ENCODE data around the gene HUNK. TPM values are rescaled to one million over a fixed set of nuclear protein-coding genes. Genes with fewer than 3 reads are reported as not detected.

Gene HUNK
- total RNA-seq, 1 donor from 2014 or later: 60.6 TPM

DNA sequence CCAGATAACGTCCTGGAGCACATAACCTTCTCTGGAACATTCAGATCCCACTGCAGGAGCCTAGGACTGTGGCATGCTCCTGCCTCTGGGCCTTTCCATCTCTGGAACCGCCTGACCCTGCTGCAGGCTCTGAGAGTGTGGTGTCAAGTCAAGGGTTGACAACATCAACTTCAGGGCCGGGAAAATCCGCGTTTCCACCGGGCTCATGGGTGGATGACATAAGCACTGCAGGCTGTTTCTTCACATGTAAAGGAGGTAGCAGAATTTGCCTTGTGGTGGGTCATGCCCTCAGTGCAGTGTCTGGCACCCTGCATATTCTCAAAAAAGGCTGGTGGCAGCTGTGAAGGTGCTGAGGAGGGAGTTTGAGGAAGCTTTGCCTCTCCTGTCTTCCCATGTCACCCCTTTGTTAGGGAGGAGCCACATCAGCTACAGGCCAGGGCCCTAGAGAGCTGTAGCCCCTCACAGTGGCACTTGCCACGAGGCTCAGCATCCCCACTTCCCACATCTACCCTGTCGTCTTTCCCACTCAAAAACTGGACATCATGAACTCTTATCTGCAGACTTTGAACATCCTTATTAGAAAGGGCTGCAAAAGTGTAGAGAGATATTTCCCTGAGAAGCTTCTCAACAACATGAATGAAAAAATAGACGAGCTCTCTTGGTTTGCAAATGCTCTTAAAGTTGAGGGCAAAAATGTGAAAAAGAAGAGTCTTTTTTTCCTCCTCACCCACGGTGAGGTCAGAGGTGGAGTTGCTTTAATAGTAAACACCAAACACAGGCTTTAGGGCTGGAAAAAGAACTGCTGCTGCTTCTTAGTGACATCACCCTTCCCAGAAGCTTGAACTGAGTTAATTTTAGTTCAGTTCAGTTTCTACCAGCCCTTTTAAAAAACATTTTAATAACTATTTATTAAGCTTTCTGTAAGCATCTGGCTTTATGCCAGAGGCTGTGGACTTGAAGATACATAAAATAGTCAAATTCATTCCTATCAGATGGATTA lies 121.3 kb downstream of the HUNK start:
- peak overlapping the region; percentile 54 for H3K27ac Mint-ChIP-seq
- no peaks in the 10 kb centered on the region for H3K9me3 Mint-ChIP-seq
- TF ChIP-seq CTCF (IDR thresholded peaks at IDR 0.05; ENCODE audit: unreplicated experiment): no peak
- H3K4me1 Mint-ChIP-seq: peaks cover 10% of the 10 kb centered on the region
- no peak overlapping the region for H3K4me3 Mint-ChIP-seq
- DNase-seq (ENCODE audit: low spot score in 2 of 2, unreplicated experiment in 2 of 2): no peak
- peaks cover 47% of the 10 kb centered on the region for H3K36me3 Mint-ChIP-seq
- no peaks in the 10 kb centered on the region for H3K27me3 Mint-ChIP-seq (ENCODE audit: low read depth)

GRCh38 chr21:31997191-31997590 lies 124.4 kb downstream of the HUNK start:
- Mint-ChIP-seq H3K4me3 (no peak overlapping the region), H3K9me3 (no peaks in the 10 kb centered on the region), H3K36me3 (peaks cover 50% of the 10 kb centered on the region), H3K4me1 (peaks cover 9% of the 10 kb centered on the region), H3K27me3 (ENCODE audit: low read depth) (no peaks in the 10 kb centered on the region), H3K27ac (no peak overlapping the region)
- DNase-seq (ENCODE audit: low spot score in 2 of 2, unreplicated experiment in 2 of 2): no peak
- no peak for TF ChIP-seq CTCF (IDR thresholded peaks at IDR 0.05; ENCODE audit: unreplicated experiment)

- Mint-ChIP-seq H3K27me3 (ENCODE audit: low read depth) (no peaks in the 10 kb centered on the region), H3K36me3 (peaks cover 59% of the 10 kb centered on the region), H3K27ac (no peak overlapping the region)
Observed at GRCh38 chr21:31999810-32000468, 127.1 kb downstream of the HUNK start.

DNA sequence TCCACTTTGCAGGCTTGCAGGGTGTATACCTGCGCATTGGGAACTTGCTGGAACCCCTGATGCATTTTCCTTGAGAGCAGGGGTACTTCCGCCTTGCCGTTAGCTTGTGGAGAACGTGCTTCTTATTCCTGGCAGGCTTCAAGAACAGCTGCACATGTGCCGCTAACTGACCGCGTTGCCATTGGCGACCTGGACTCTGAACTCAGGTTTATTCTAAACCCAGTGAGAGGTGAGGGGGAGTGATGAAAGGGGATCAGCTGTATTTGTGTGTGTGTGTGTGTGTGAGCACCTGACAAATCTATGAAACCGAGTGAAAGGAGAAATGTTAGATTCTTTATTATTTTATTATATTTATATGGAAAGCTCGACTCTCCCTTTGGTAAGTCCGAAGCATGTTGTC lies 128.6 kb downstream of the HUNK start:
- Mint-ChIP-seq H3K4me1 (peaks cover 5% of the 10 kb centered on the region), H3K36me3 (peaks cover 45% of the 10 kb centered on the region), H3K27ac (no peak overlapping the region), H3K27me3 (ENCODE audit: low read depth) (no peaks in the 10 kb centered on the region), H3K4me3 (no peak overlapping the region), H3K9me3 (peaks cover 5% of the 10 kb centered on the region)
- DNase-seq (ENCODE audit: low spot score in 2 of 2, unreplicated experiment in 2 of 2): no peak
- no peak for TF ChIP-seq CTCF (IDR thresholded peaks at IDR 0.05; ENCODE audit: unreplicated experiment)

More at GRCh38 chr21:31999810-32000468, 127.1 kb downstream of the HUNK start:
- Mint-ChIP-seq H3K4me3 (no peak overlapping the region), H3K9me3 (peaks cover 5% of the 10 kb centered on the region), H3K4me1 (peaks cover 5% of the 10 kb centered on the region)
- no peak for DNase-seq (ENCODE audit: low spot score in 2 of 2, unreplicated experiment in 2 of 2)
- no peak for TF ChIP-seq CTCF (IDR thresholded peaks at IDR 0.05; ENCODE audit: unreplicated experiment)

DNA sequence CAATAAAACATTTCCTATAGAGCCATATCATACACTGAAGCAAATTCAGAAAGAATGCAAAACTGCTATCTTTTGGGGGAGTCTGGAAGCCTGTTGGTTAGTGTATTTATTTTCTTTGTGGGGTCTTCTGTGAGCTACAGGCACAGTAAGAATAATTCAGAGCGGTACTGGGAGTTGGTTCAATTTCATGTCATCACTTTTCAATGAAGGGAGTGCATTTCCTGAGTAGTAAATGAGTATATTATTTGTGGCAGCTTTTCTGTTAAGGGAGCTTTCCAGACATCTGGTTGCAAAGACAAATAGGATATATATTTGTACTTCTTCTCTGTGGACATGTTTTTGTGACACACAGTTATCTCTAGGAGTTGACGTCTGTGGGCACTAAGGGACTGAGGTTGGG lies 130.6 kb downstream of the HUNK start:
- TF ChIP-seq CTCF (IDR thresholded peaks at IDR 0.05; ENCODE audit: unreplicated experiment): no peak
- DNase-seq (ENCODE audit: low spot score in 2 of 2, unreplicated experiment in 2 of 2): no peak
- Mint-ChIP-seq H3K27ac (peak overlapping the region; percentile 54), H3K9me3 (peaks cover 5% of the 10 kb centered on the region), H3K4me1 (peaks cover 7% of the 10 kb centered on the region), H3K4me3 (no peak overlapping the region), H3K27me3 (ENCODE audit: low read depth) (no peaks in the 10 kb centered on the region), H3K36me3 (peaks cover 33% of the 10 kb centered on the region)
